Measurements from ENCODE around the gene ESRRB.

Gene ESRRB

GRCh38 chr14:76351941-76352340 is 24.0 kb upstream of the ESRRB start:
- no peak for DNase-seq (ENCODE audit: low read depth in 1 of 2, low spot score in 1 of 2)

GRCh38 chr14:76352639-76353281 is 23.2 kb upstream of the ESRRB start:
- DNase-seq (ENCODE audit: low read depth in 1 of 2, low spot score in 1 of 2) = peak; percentile 8 to 14

GRCh38 chr14:76354310-76354709 is 21.6 kb upstream of the ESRRB start:
- no peak for DNase-seq (ENCODE audit: low read depth in 1 of 2, low spot score in 1 of 2)

GRCh38 chr14:76355771-76356170 is 20.2 kb upstream of the ESRRB start:
- no peak for DNase-seq (ENCODE audit: low read depth in 1 of 2, low spot score in 1 of 2)

- no peak for DNase-seq (ENCODE audit: low read depth in 1 of 2, low spot score in 1 of 2)
Measured at GRCh38 chr14:76371066-76371465, 4.9 kb upstream of the ESRRB start.

GRCh38 chr14:76373456-76373855 is 2.5 kb upstream of the ESRRB start:
- DNase-seq (ENCODE audit: low read depth in 1 of 2, low spot score in 1 of 2) = no peak

GRCh38 chr14:76375484-76375883 is 453 bp upstream of the ESRRB start:
- no peak for DNase-seq (ENCODE audit: low read depth in 1 of 2, low spot score in 1 of 2)

GRCh38 chr14:76376409-76376877 is 506 bp downstream of the ESRRB start:
- DNase-seq (ENCODE audit: low read depth in 1 of 2, low spot score in 1 of 2) = no peak

GRCh38 chr14:76376878-76377734 is 1.2 kb downstream of the ESRRB start:
- no peak for DNase-seq (ENCODE audit: low read depth in 1 of 2, low spot score in 1 of 2)

- DNase-seq (ENCODE audit: low read depth in 1 of 2, low spot score in 1 of 2) = no peak
Measured at GRCh38 chr14:76377735-76378074, 1.8 kb downstream of the ESRRB start.

GRCh38 chr14:76380991-76381390 is 5.1 kb downstream of the ESRRB start:
- DNase-seq (ENCODE audit: low read depth in 1 of 2, low spot score in 1 of 2) = no peak

- DNase-seq (ENCODE audit: low read depth in 1 of 2, low spot score in 1 of 2) = no peak
Measured at GRCh38 chr14:76381817-76382494, 6.0 kb downstream of the ESRRB start.

- DNase-seq (ENCODE audit: low read depth in 1 of 2, low spot score in 1 of 2) = no peak
Measured at GRCh38 chr14:76382495-76382832, 6.5 kb downstream of the ESRRB start.

- no peak for DNase-seq (ENCODE audit: low read depth in 1 of 2, low spot score in 1 of 2)
Measured at GRCh38 chr14:76385435-76385834, 9.5 kb downstream of the ESRRB start.

GRCh38 chr14:76386944-76387782 is 11.2 kb downstream of the ESRRB start:
- peak; percentile 37 to 51 for DNase-seq (ENCODE audit: low read depth in 1 of 2, low spot score in 1 of 2)

GRCh38 chr14:76389841-76390240 is 13.9 kb downstream of the ESRRB start:
- no peak for DNase-seq (ENCODE audit: low read depth in 1 of 2, low spot score in 1 of 2)

- DNase-seq (ENCODE audit: low read depth in 1 of 2, low spot score in 1 of 2) = no peak
Measured at GRCh38 chr14:76390621-76391020, 14.7 kb downstream of the ESRRB start.

- no peak for DNase-seq (ENCODE audit: low read depth in 1 of 2, low spot score in 1 of 2)
Measured at GRCh38 chr14:76391981-76392690, 16.2 kb downstream of the ESRRB start.

- no peak for DNase-seq (ENCODE audit: low read depth in 1 of 2, low spot score in 1 of 2)
Measured at GRCh38 chr14:76394569-76394968, 18.6 kb downstream of the ESRRB start.

GRCh38 chr14:76395161-76395560 is 19.2 kb downstream of the ESRRB start:
- no peak for DNase-seq (ENCODE audit: low read depth in 1 of 2, low spot score in 1 of 2)

Data from activated CD4-positive, alpha-beta T cell treated with anti-CD3 and anti-CD28 coated beads, Interleukin-2, amount 50 U/mL, for 24 hours (primary cell).